Measurements from ENCODE around the gene CCDC83.

The CCDC83 gene

GRCh38 chr11:85945788-85946187, 90.6 kb downstream of the CCDC83 start:
- Histone ChIP-seq H3K36me3 (ENCODE audit: control insufficient read depth, insufficient read depth, low read length) (no peaks in the 10 kb centered on the region; the same call in 1 of the 2 replicates), H3K4me3 (replicated peaks; ENCODE audit: low read depth, low read length) (no peak overlapping the region), H3K27me3 (replicated peaks; ENCODE audit: control insufficient read depth, insufficient read depth, low read length) (no peaks in the 10 kb centered on the region)
- DNase-seq (ENCODE audit: extremely low read depth, insufficient read length), result no peak
- TF ChIP-seq CTCF (IDR thresholded peaks at IDR 0.05; ENCODE audit: insufficient read depth, low read length, poor library complexity, severe bottlenecking), result no peak

GRCh38 chr11:85946221-85946620, 91.0 kb downstream of the CCDC83 start:
- no peak for DNase-seq (ENCODE audit: extremely low read depth, insufficient read length)
- no peaks in the 10 kb centered on the region; the same call in 1 of the 2 replicates for H3K36me3 ChIP-seq (ENCODE audit: control insufficient read depth, insufficient read depth, low read length)

GRCh38 chr11:85947431-85948272, 92.5 kb downstream of the CCDC83 start:
- no peak for TF ChIP-seq CTCF (IDR thresholded peaks at IDR 0.05; ENCODE audit: insufficient read depth, low read length, poor library complexity, severe bottlenecking)
- H3K27me3 ChIP-seq (replicated peaks; ENCODE audit: control insufficient read depth, insufficient read depth, low read length), result no peaks in the 10 kb centered on the region
- H3K36me3 ChIP-seq (ENCODE audit: control insufficient read depth, insufficient read depth, low read length), result no peaks in the 10 kb centered on the region; the same call in 1 of the 2 replicates
- no peak for DNase-seq (ENCODE audit: extremely low read depth, insufficient read length)
- no peak overlapping the region for H3K4me3 ChIP-seq (replicated peaks; ENCODE audit: low read depth, low read length)

More at GRCh38 chr11:85946221-85946620, 91.0 kb downstream of the CCDC83 start:
- no peak for TF ChIP-seq CTCF (IDR thresholded peaks at IDR 0.05; ENCODE audit: insufficient read depth, low read length, poor library complexity, severe bottlenecking)
- Histone ChIP-seq H3K27me3 (replicated peaks; ENCODE audit: control insufficient read depth, insufficient read depth, low read length) (no peaks in the 10 kb centered on the region), H3K4me3 (replicated peaks; ENCODE audit: low read depth, low read length) (no peak overlapping the region)

GRCh38 chr11:85948884-85949283, 93.7 kb downstream of the CCDC83 start:
- H3K36me3 ChIP-seq (ENCODE audit: control insufficient read depth, insufficient read depth, low read length), result no peaks in the 10 kb centered on the region

GRCh38 chr11:85949798-85950197, 94.6 kb downstream of the CCDC83 start:
- H3K4me3 ChIP-seq (replicated peaks; ENCODE audit: low read depth, low read length), result no peak overlapping the region
- TF ChIP-seq CTCF (IDR thresholded peaks at IDR 0.05; ENCODE audit: insufficient read depth, low read length, poor library complexity, severe bottlenecking), result no peak
- H3K36me3 ChIP-seq (ENCODE audit: control insufficient read depth, insufficient read depth, low read length), result no peaks in the 10 kb centered on the region
- no peaks in the 10 kb centered on the region for H3K27me3 ChIP-seq (replicated peaks; ENCODE audit: control insufficient read depth, insufficient read depth, low read length)
- no peak for DNase-seq (ENCODE audit: extremely low read depth, insufficient read length)

More at GRCh38 chr11:85948884-85949283, 93.7 kb downstream of the CCDC83 start:
- Histone ChIP-seq H3K27me3 (replicated peaks; ENCODE audit: control insufficient read depth, insufficient read depth, low read length) (no peaks in the 10 kb centered on the region), H3K4me3 (replicated peaks; ENCODE audit: low read depth, low read length) (no peak overlapping the region)
- no peak for TF ChIP-seq CTCF (IDR thresholded peaks at IDR 0.05; ENCODE audit: insufficient read depth, low read length, poor library complexity, severe bottlenecking)
- no peak for DNase-seq (ENCODE audit: extremely low read depth, insufficient read length)
